Body of pancreas (tissue), 4 donors: ENCODE results near the gene MAP1B. TPM values are rescaled to one million over a fixed set of nuclear protein-coding genes. Genes with fewer than 3 reads are reported as not detected.
"Not testable (repeated sequence)": the region's sequence is repeated elsewhere in the genome, so short reads cannot be mapped to it uniquely, and the experiment has no call there.

ENCODE experiments used
- ATAC-seq: fragments of 150-250 bp; one replicate; pipeline ENCODE4 v1.9.1; 2016
- DNase-seq, 4 donors: peaks; one replicate each; pipeline ENCODE4 v3.0.0-alpha.2; 2019
- H3K27ac ChIP-seq, 4 donors: fragments of 200-600 bp; sonication (generic); 1 replicate in 3 of 4; 2 replicates in 1 of 4; pipeline versions ENCODE4 v1.5.1 to v1.6.1; 2016 to 2019; ENCODE audit warnings: mild to moderate bottlenecking in 1 of 4, mixed read lengths in 1 of 4, moderate library complexity in 1 of 4
- H3K27me3 ChIP-seq, 2 donors: fragments of 200-600 bp; sonication (generic); one replicate each; pipeline ENCODE4 v1.6.0; 2016; ENCODE audit warnings: mild to moderate bottlenecking in 1 of 2
- H3K36me3 ChIP-seq, 2 donors: fragments of 200-600 bp; sonication (generic); replicated peaks in 1 of 2; 2 replicates each; pipeline ENCODE4 v1.5.1; 2016; ENCODE audit warnings: low read depth in 2 of 2; ENCODE audit not compliant: insufficient read depth in 1 of 2
- H3K4me1 ChIP-seq: fragments of 200-600 bp; sonication (generic); one replicate; pipeline ENCODE4 v1.6.0; 2016
- H3K4me3 ChIP-seq, 2 donors: fragments of 200-600 bp; sonication (generic); 1 replicate in 1 of 2; 2 replicates in 1 of 2; pipeline ENCODE4 v1.5.1; 2016 to 2019
- H3K9me3 ChIP-seq, 3 donors: fragments of 200-600 bp; sonication (generic); 1 replicate in 2 of 3; 2 replicates in 1 of 3; pipeline ENCODE4 v1.5.1; 2016
- POLR2A ChIP-seq, 3 donors: fragments of 450-650 bp; IDR thresholded peaks; one replicate each; pipeline ENCODE4 v1.6.1; 2016; ENCODE audit warnings: antibody characterized with exemption in 3 of 3, mild to moderate bottlenecking in 2 of 3
- WGBS, 2 donors: methylation state at CpG; one replicate each; pipeline ENCODE4 v1.1.5; 2017; 5-methylcytosine and 5-hydroxymethylcytosine counted together
- intact Hi-C: fragments of 100-400 bp; cut with DNase I; formaldehyde crosslinking; loops from one replicate; pipeline ENCODE4 v1.15.1; 2023
- total RNA-seq, 2 donors: library from RNA; depleted of rRNA; stranded (reverse); fragments of >200 nt; gene quantifications; one replicate each; pipeline ENCODE4 v1.1.0, GENCODE V29; 2016
- TF ChIP-seq, protein P1 (sequence below), 7 experiments: fragments of 450-650 bp in 4 of 7; fragments of 200-600 bp in 3 of 7; sonication (generic) in 3 of 7; IDR thresholded peaks; one replicate each; pipeline ENCODE4 v1.5.1; 2016 to 2019; ENCODE audit warnings: antibody characterized with exemption in 7 of 7

The MAP1B gene
- total RNA-seq, 2 donors from 2014 or later = 30.4 to 69.9 TPM

DNA sequence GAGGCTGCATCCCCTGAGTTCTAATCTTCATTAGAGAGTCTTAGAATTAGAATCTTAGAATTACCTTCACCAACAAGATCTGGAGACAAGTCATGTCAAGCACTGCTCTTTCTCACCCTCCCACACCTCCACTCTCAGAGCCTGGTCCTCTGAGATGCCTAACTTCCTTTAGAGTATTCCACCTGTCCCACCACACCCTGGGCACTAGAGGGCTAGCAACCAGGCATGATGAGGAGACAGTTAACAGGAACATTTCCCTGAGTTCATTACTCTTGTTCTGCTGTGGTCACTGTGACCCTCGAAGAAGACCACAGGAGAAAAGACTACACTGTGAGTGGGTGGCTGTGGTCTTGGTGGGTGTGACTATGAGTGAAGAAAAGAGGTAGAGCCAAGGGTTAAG lies 25.2 kb upstream of the MAP1B start:
- H3K27ac ChIP-seq = no peak overlapping the region
- WGBS, 2 donors = 26 to 42% methylated on average over 1 of the region's 1 CpG
- TF ChIP-seq, protein P1, sequence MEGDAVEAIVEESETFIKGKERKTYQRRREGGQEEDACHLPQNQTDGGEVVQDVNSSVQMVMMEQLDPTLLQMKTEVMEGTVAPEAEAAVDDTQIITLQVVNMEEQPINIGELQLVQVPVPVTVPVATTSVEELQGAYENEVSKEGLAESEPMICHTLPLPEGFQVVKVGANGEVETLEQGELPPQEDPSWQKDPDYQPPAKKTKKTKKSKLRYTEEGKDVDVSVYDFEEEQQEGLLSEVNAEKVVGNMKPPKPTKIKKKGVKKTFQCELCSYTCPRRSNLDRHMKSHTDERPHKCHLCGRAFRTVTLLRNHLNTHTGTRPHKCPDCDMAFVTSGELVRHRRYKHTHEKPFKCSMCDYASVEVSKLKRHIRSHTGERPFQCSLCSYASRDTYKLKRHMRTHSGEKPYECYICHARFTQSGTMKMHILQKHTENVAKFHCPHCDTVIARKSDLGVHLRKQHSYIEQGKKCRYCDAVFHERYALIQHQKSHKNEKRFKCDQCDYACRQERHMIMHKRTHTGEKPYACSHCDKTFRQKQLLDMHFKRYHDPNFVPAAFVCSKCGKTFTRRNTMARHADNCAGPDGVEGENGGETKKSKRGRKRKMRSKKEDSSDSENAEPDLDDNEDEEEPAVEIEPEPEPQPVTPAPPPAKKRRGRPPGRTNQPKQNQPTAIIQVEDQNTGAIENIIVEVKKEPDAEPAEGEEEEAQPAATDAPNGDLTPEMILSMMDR (IDR thresholded peaks at IDR 0.05) = no peak
- no peak for TF ChIP-seq POLR2A (IDR thresholded peaks at IDR 0.05)
- H3K4me1 ChIP-seq = no peaks in the 10 kb centered on the region
- H3K36me3 ChIP-seq = no peaks in the 10 kb centered on the region
- no peaks in the 10 kb centered on the region for H3K9me3 ChIP-seq
- intact Hi-C loops = no loop called here
- ATAC-seq = no peak
- no peak for DNase-seq
- H3K4me3 ChIP-seq = no peak overlapping the region
- H3K27me3 ChIP-seq = no peaks in the 10 kb centered on the region

DNA sequence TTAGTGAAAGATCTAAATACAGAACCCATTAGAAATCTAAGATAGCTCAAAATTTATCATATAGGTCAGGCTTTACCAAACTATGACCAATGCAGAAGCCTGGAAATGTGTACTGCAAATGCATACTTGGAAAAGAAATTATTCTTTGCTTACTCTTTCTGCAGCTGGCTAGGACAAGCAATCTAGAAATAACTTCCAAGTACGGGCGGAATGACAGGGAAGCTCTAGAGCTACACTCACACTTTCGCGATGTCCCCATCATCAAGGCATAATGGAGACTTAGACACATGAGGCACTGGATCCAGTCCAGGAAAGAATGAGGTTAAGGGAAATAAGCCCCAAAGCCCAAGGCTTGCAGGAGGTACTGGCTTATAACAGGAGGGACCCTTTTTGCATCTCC lies 22.4 kb upstream of the MAP1B start:
- intact Hi-C loops = no loop called here
- no peak for ATAC-seq
- DNase-seq = no peak
- WGBS, 2 donors = 74 to 89% methylated on average over 4 of the region's 4 CpGs
- TF ChIP-seq, protein P1 (IDR thresholded peaks at IDR 0.05) = no peak
- TF ChIP-seq POLR2A (IDR thresholded peaks at IDR 0.05) = no peak
- Histone ChIP-seq H3K9me3 (no peaks in the 10 kb centered on the region), H3K4me3 (no peak overlapping the region), H3K36me3 (no peaks in the 10 kb centered on the region), H3K4me1 (no peaks in the 10 kb centered on the region), H3K27me3 (no peaks in the 10 kb centered on the region), H3K27ac (no peak overlapping the region)

GRCh38 chr5:72085319-72085718 lies 22.0 kb upstream of the MAP1B start:
- Histone ChIP-seq H3K27me3 (no peaks in the 10 kb centered on the region), H3K4me1 (no peaks in the 10 kb centered on the region), H3K9me3 (no peaks in the 10 kb centered on the region), H3K36me3 (no peaks in the 10 kb centered on the region), H3K4me3 (no peak overlapping the region), H3K27ac (no peak overlapping the region)
- 42 to 49% methylated on average over 2 of the region's 2 CpGs for WGBS, 2 donors
- ATAC-seq = no peak
- intact Hi-C loops = no loop called here
- TF ChIP-seq, protein P1 (IDR thresholded peaks at IDR 0.05) = no peak
- no peak for TF ChIP-seq POLR2A (IDR thresholded peaks at IDR 0.05)
- no peak for DNase-seq

DNA sequence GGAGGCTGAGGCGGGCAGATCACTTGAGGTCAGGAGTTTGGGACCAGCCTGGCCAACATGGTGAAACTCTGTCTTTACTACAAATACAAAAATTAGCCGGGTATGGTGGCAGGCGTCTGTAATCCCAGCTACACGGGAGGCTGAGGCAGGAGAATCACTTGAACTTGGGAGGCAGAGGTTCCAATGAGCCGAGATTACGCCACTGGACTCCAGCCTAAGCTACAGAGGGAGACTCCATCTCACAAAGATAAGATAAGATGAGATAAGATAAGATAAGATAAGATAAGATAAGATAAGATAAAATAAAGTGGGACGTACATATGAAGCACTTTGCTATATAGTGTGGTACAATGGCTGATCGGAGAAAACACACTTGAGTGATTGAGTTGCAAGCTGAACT lies 17.6 kb upstream of the MAP1B start:
- not testable (repeated sequence) for H3K9me3 ChIP-seq

DNA sequence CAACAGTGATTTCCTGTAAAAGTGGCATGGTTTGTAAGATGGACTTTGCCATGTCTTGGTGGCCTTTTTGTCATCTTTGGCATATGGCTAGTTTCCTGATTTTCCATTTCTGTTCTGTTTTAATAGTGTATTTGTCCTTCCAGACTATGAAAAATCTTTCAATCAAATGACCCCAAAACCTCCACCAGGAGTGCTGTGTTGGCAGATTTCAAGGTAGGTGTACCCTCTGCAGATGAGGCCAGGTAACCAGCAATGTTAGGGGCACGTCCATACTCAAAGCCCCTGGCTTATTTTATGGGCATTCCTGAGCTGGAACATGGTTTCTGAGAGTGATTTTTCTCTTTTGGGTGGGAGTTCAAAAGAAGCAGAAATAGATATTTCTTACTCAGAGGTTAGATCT lies 15.2 kb upstream of the MAP1B start:
- Histone ChIP-seq H3K9me3 (no peaks in the 10 kb centered on the region), H3K36me3 (no peaks in the 10 kb centered on the region), H3K4me1 (no peaks in the 10 kb centered on the region), H3K27ac (no peak overlapping the region), H3K4me3 (no peak overlapping the region), H3K27me3 (no peaks in the 10 kb centered on the region)
- no peak for ATAC-seq
- TF ChIP-seq, protein P1 (IDR thresholded peaks at IDR 0.05) = no peak
- no peak for TF ChIP-seq POLR2A (IDR thresholded peaks at IDR 0.05)
- no peak for DNase-seq
- intact Hi-C loops = no loop called here
- 75 to 76% methylated on average over 1 of the region's 1 CpG for WGBS, 2 donors

More for the DNA sequence above, 17.6 kb upstream of the MAP1B start:
- DNase-seq, H3K4me3 ChIP-seq, ATAC-seq, intact Hi-C loops, H3K27me3 ChIP-seq, H3K4me1 ChIP-seq, H3K36me3 ChIP-seq, H3K27ac ChIP-seq: not testable (repeated sequence)
- 55 to 73% methylated on average over 8 of the region's 8 CpGs for WGBS, 2 donors
